Liver (tissue), 9 donors: Measurements from ENCODE around the gene GLIPR1L2. TPM values are rescaled to one million over a fixed set of nuclear protein-coding genes. Genes with fewer than 3 reads are reported as not detected.

ENCODE experiments used
- DNase-seq: peaks from one replicate; pipeline ENCODE4 v3.0.0-alpha.2; 2017; ENCODE audit warnings: low spot score
- H3K27ac ChIP-seq, 2 donors: one replicate each; pipeline ENCODE4 v1.7.0; 2013; ENCODE audit warnings: inconsistent platforms in 2 of 2, low read length in 2 of 2, control low read depth in 1 of 2, low read depth in 1 of 2, mild to moderate bottlenecking in 1 of 2
- H3K27me3 ChIP-seq, 4 donors: one replicate each; pipeline versions ENCODE4 v1.6.1 to v1.7.0; 2013; ENCODE audit warnings: low read length in 3 of 4, inconsistent platforms in 1 of 4, mild to moderate bottlenecking in 1 of 4, moderate library complexity in 1 of 4; ENCODE audit not compliant: control insufficient read depth in 4 of 4, insufficient read depth in 4 of 4
- H3K36me3 ChIP-seq, 4 donors: one replicate each; pipeline versions ENCODE4 v1.6.1 to v1.7.0; 2013; ENCODE audit warnings: low read length in 3 of 4, mild to moderate bottlenecking in 3 of 4, low read depth in 1 of 4, moderate library complexity in 1 of 4; ENCODE audit not compliant: control insufficient read depth in 4 of 4, insufficient read depth in 3 of 4
- H3K4me1 ChIP-seq, 4 donors: one replicate each; pipeline versions ENCODE4 v1.6.1 to v1.7.0; 2013; ENCODE audit warnings: low read length in 3 of 4, mild to moderate bottlenecking in 3 of 4, moderate library complexity in 1 of 4; ENCODE audit not compliant: control insufficient read depth in 4 of 4, insufficient read depth in 4 of 4
- H3K4me3 ChIP-seq, 3 donors: one replicate each; pipeline versions ENCODE4 v1.6.1 to v1.7.0; 2013; ENCODE audit warnings: low read length in 3 of 3, control low read depth in 1 of 3, low read depth in 1 of 3, mild to moderate bottlenecking in 1 of 3
- H3K9ac ChIP-seq, 2 donors: one replicate each; pipeline ENCODE4 v1.7.0; 2013; ENCODE audit warnings: low read length in 2 of 2, mild to moderate bottlenecking in 2 of 2, moderate library complexity in 2 of 2, control low read depth in 1 of 2, low read depth in 1 of 2
- H3K9me3 ChIP-seq, 4 donors: one replicate each; pipeline versions ENCODE4 v1.6.1 to v1.7.0; 2013; ENCODE audit warnings: low read length in 3 of 4; ENCODE audit not compliant: control insufficient read depth in 4 of 4
- EGR1 ChIP-seq, 2 donors: IDR thresholded peaks; 2 replicates each; pipeline ENCODE4 v1.6.1; 2016 to 2018; ENCODE audit warnings: antibody characterized with exemption in 2 of 2, low read depth in 2 of 2
- FOXA1 ChIP-seq: IDR thresholded peaks from 2 replicates; pipeline ENCODE4 v1.6.1; 2016; ENCODE audit warnings: antibody characterized with exemption
- FOXA2 ChIP-seq: IDR thresholded peaks from 2 replicates; pipeline ENCODE4 v1.6.1; 2016; ENCODE audit warnings: antibody characterized with exemption
- GABPA ChIP-seq, 2 donors: IDR thresholded peaks in 1 of 2; conservative IDR thresholded peaks in 1 of 2; 2 replicates each; pipeline ENCODE4 v1.6.1; 2016; ENCODE audit warnings: antibody characterized with exemption in 2 of 2, mild to moderate bottlenecking in 1 of 2, moderate library complexity in 1 of 2
- HNF4A ChIP-seq, 2 donors: conservative IDR thresholded peaks; 2 replicates each; pipeline ENCODE4 v1.6.1; 2016; ENCODE audit warnings: antibody characterized with exemption in 2 of 2, mild to moderate bottlenecking in 2 of 2
- HNF4G ChIP-seq: IDR thresholded peaks from 2 replicates; pipeline ENCODE4 v1.6.1; 2016; ENCODE audit warnings: antibody characterized with exemption
- JUND ChIP-seq, 2 donors: IDR thresholded peaks; 2 replicates each; pipeline ENCODE4 v1.6.1; 2016; ENCODE audit warnings: antibody characterized with exemption in 2 of 2
- NR2F2 ChIP-seq: IDR thresholded peaks from 2 replicates; pipeline ENCODE4 v1.6.1; 2016; ENCODE audit warnings: antibody characterized with exemption
- RAD21 ChIP-seq, 2 donors: IDR thresholded peaks; 2 replicates each; pipeline ENCODE4 v1.6.1; 2016; ENCODE audit warnings: antibody characterized with exemption in 2 of 2, mild to moderate bottlenecking in 2 of 2
- RXRA ChIP-seq, 2 donors: IDR thresholded peaks; 2 replicates each; pipeline ENCODE4 v1.6.1; 2017 to 2018; ENCODE audit warnings: antibody characterized with exemption in 2 of 2, mild to moderate bottlenecking in 1 of 2
- SP1 ChIP-seq: IDR thresholded peaks from 2 replicates; pipeline ENCODE4 v1.6.1; 2018; ENCODE audit warnings: antibody characterized with exemption, mild to moderate bottlenecking
- TAF1 ChIP-seq: conservative IDR thresholded peaks from 2 replicates; pipeline ENCODE4 v1.6.1; 2016; ENCODE audit warnings: antibody characterized with exemption, mild to moderate bottlenecking
- YY1 ChIP-seq: IDR thresholded peaks from 2 replicates; pipeline ENCODE4 v1.6.1; 2016; ENCODE audit warnings: antibody characterized with exemption, mild to moderate bottlenecking
- WGBS: extraction: QIAGEN DNeasy Blood & Tissue Kit; methylation state at CpG from one replicate; pipeline ENCODE4 v1.1.7; 2013; 5-methylcytosine and 5-hydroxymethylcytosine counted together
- polyA plus RNA-seq, 2 donors: library from polyadenylated mRNA; stranded (reverse) in 1 of 2; unstranded in 1 of 2; fragments of 200-250 nt in 1 of 2; fragments of >200 nt in 1 of 2; fragmentation: Nextera tagmentation in 1 of 2; extraction: Ambion mirVana in 1 of 2; gene quantifications; one replicate each; pipeline versions ENCODE4 v1.2.1 to v1.2.3, GENCODE V29; 2013 to 2015
- total RNA-seq, 2 donors: library from RNA; depleted of rRNA; stranded (reverse); fragments of >200 nt; gene quantifications; one replicate each; pipeline ENCODE4 v1.2.3, GENCODE V29; 2014
- TF ChIP-seq, protein P1 (sequence below): IDR thresholded peaks from 2 replicates; pipeline ENCODE4 v1.6.1; 2016; ENCODE audit warnings: antibody characterized with exemption
- TF ChIP-seq, protein P2 (sequence below): fragments of 150-350 bp; IDR thresholded peaks from 2 replicates; pipeline ENCODE4 v1.5.1; 2017; ENCODE audit warnings: improper control_type of control experiment, low read depth, low read length; ENCODE audit not compliant: missing input control
- TF ChIP-seq, protein P3 (sequence below): IDR thresholded peaks from 2 replicates; pipeline ENCODE4 v1.6.1; 2016; ENCODE audit warnings: antibody characterized with exemption
- TF ChIP-seq, protein P4 (sequence below): IDR thresholded peaks from 2 replicates; pipeline ENCODE4 v1.6.1; 2016; ENCODE audit warnings: antibody characterized with exemption, mild to moderate bottlenecking
- TF ChIP-seq, protein P5 (sequence below): IDR thresholded peaks from 2 replicates; pipeline ENCODE4 v1.6.1; 2016; ENCODE audit warnings: antibody characterized with exemption
- donor health status: healthy.
- donor health status: healthy.
- donor health status: healthy.
- donor health status: healthy.
- donor health status: healthy.

GLIPR1L2 gene
- total and polyA plus RNA-seq, 4 donors = 0.05 to 0.38 (median 0.26) TPM

DNA sequence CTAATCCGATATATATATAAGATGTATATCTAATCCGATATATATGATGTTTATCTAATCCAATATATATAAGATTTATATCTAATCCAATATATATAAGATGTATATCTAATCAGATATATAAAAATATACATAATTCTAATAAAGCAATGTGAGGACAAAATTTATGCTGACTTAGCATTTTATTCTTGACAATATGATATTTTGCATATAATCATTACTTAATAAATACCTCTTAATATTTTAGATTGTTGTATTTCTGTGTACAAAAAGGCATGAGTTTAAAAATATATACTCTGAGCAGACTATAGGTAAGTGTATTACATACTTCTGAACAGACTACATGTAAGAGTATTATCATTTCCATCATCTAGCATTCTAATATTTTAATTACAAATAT lies 18.9 kb downstream of the GLIPR1L2 start:
- 88% methylated on average over 2 of the region's 2 CpGs for WGBS
- no peak for DNase-seq

DNA sequence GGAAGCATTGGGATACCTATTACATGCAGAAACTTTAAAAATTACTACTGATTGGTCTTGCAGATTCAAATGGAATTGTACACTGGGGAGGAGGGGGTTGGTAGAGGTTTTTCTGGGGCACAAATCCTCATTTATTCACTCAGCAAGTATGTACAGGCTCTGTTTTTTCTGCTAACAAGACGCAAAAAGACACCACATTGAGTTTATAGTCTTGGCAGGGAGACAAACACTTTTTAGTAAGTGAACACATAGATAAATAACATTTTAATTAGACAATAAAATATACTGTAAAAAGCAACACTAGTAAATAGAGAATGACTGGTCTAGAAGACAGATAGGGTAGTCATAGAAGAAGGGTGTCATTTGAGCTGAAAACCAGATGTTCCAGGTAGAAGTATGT lies 23.8 kb downstream of the GLIPR1L2 start:
- no peak for DNase-seq
- H3K27ac ChIP-seq = no peak overlapping the region
- no peak for TF ChIP-seq FOXA1
- no peak for TF ChIP-seq RAD21 (IDR thresholded peaks at IDR 0.05)
- TF ChIP-seq, protein P1, sequence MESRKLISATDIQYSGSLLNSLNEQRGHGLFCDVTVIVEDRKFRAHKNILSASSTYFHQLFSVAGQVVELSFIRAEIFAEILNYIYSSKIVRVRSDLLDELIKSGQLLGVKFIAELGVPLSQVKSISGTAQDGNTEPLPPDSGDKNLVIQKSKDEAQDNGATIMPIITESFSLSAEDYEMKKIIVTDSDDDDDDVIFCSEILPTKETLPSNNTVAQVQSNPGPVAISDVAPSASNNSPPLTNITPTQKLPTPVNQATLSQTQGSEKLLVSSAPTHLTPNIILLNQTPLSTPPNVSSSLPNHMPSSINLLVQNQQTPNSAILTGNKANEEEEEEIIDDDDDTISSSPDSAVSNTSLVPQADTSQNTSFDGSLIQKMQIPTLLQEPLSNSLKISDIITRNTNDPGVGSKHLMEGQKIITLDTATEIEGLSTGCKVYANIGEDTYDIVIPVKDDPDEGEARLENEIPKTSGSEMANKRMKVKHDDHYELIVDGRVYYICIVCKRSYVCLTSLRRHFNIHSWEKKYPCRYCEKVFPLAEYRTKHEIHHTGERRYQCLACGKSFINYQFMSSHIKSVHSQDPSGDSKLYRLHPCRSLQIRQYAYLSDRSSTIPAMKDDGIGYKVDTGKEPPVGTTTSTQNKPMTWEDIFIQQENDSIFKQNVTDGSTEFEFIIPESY = no peak
- TF ChIP-seq, protein P2, sequence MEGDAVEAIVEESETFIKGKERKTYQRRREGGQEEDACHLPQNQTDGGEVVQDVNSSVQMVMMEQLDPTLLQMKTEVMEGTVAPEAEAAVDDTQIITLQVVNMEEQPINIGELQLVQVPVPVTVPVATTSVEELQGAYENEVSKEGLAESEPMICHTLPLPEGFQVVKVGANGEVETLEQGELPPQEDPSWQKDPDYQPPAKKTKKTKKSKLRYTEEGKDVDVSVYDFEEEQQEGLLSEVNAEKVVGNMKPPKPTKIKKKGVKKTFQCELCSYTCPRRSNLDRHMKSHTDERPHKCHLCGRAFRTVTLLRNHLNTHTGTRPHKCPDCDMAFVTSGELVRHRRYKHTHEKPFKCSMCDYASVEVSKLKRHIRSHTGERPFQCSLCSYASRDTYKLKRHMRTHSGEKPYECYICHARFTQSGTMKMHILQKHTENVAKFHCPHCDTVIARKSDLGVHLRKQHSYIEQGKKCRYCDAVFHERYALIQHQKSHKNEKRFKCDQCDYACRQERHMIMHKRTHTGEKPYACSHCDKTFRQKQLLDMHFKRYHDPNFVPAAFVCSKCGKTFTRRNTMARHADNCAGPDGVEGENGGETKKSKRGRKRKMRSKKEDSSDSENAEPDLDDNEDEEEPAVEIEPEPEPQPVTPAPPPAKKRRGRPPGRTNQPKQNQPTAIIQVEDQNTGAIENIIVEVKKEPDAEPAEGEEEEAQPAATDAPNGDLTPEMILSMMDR = no peak
- no peak for TF ChIP-seq HNF4A (conservative IDR thresholded peaks at IDR 0.05)
- TF ChIP-seq, protein P3, sequence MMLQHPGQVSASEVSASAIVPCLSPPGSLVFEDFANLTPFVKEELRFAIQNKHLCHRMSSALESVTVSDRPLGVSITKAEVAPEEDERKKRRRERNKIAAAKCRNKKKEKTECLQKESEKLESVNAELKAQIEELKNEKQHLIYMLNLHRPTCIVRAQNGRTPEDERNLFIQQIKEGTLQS = no peak
- no peak for TF ChIP-seq EGR1 (IDR thresholded peaks at IDR 0.05; ENCODE audit: low read depth in 2 of 2)
- no peak for TF ChIP-seq SP1

More for the DNA sequence above, 18.9 kb downstream of the GLIPR1L2 start:
- no peaks in the 10 kb centered on the region for H3K36me3 ChIP-seq
- no peaks in the 10 kb centered on the region for H3K4me1 ChIP-seq
- no peak overlapping the region for H3K9ac ChIP-seq
- H3K4me3 ChIP-seq = no peak overlapping the region
- TF ChIP-seq HNF4A (conservative IDR thresholded peaks at IDR 0.05) (no peak), RAD21 (IDR thresholded peaks at IDR 0.05) (no peak), TAF1 (no peak), HNF4G (no peak), SP1 (no peak), GABPA (IDR thresholded peaks at IDR 0.05 in 1 of 2, conservative IDR thresholded peaks at IDR 0.05 in 1 of 2) (no peak), EGR1 (IDR thresholded peaks at IDR 0.05; ENCODE audit: low read depth in 2 of 2) (no peak), RXRA (IDR thresholded peaks at IDR 0.05) (no peak), FOXA2 (no peak), YY1 (no peak), JUND (IDR thresholded peaks at IDR 0.05) (no peak), NR2F2 (no peak)
- TF ChIP-seq, protein P1 = no peak
- TF ChIP-seq, protein P4, sequence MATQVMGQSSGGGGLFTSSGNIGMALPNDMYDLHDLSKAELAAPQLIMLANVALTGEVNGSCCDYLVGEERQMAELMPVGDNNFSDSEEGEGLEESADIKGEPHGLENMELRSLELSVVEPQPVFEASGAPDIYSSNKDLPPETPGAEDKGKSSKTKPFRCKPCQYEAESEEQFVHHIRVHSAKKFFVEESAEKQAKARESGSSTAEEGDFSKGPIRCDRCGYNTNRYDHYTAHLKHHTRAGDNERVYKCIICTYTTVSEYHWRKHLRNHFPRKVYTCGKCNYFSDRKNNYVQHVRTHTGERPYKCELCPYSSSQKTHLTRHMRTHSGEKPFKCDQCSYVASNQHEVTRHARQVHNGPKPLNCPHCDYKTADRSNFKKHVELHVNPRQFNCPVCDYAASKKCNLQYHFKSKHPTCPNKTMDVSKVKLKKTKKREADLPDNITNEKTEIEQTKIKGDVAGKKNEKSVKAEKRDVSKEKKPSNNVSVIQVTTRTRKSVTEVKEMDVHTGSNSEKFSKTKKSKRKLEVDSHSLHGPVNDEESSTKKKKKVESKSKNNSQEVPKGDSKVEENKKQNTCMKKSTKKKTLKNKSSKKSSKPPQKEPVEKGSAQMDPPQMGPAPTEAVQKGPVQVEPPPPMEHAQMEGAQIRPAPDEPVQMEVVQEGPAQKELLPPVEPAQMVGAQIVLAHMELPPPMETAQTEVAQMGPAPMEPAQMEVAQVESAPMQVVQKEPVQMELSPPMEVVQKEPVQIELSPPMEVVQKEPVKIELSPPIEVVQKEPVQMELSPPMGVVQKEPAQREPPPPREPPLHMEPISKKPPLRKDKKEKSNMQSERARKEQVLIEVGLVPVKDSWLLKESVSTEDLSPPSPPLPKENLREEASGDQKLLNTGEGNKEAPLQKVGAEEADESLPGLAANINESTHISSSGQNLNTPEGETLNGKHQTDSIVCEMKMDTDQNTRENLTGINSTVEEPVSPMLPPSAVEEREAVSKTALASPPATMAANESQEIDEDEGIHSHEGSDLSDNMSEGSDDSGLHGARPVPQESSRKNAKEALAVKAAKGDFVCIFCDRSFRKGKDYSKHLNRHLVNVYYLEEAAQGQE = no peak
- TF ChIP-seq, protein P3 = no peak
- TF ChIP-seq, protein P5, sequence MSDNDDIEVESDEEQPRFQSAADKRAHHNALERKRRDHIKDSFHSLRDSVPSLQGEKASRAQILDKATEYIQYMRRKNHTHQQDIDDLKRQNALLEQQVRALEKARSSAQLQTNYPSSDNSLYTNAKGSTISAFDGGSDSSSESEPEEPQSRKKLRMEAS = no peak
- TF ChIP-seq, protein P2 = no peak
- H3K27ac ChIP-seq = no peak overlapping the region
- no peaks in the 10 kb centered on the region for H3K9me3 ChIP-seq
- no peaks in the 10 kb centered on the region for H3K27me3 ChIP-seq

More for the DNA sequence above, 23.8 kb downstream of the GLIPR1L2 start:
- Histone ChIP-seq H3K4me1 (no peaks in the 10 kb centered on the region), H3K36me3 (no peaks in the 10 kb centered on the region), H3K9me3 (no peaks in the 10 kb centered on the region), H3K9ac (no peak overlapping the region), H3K4me3 (no peak overlapping the region), H3K27me3 (no peaks in the 10 kb centered on the region)
- 80% methylated on average over 1 of the region's 1 CpG for WGBS
